Spinal cord (tissue), 10 donors: ENCODE results near the gene CORO1C. TPM values are rescaled to one million over a fixed set of nuclear protein-coding genes. Genes with fewer than 3 reads are reported as not detected.

ENCODE experiments used
- DNase-seq, 6 donors: peaks; one replicate each; pipeline versions ENCODE4 v3.0.0 to v3.0.0-alpha.2; 2013 to 2015; ENCODE audit warnings: low spot score in 6 of 6, low read depth in 4 of 6
- H3K27ac ChIP-seq: one replicate; pipeline ENCODE4 v1.5.1; 2013; ENCODE audit warnings: low read depth, low read length, control low read depth
- H3K27me3 ChIP-seq: one replicate; pipeline ENCODE4 v1.6.1; 2013; ENCODE audit warnings: low read length; ENCODE audit not compliant: control insufficient read depth, insufficient read depth
- H3K36me3 ChIP-seq: one replicate; pipeline ENCODE4 v1.6.1; 2013; ENCODE audit warnings: low read length; ENCODE audit not compliant: control insufficient read depth, insufficient read depth
- H3K4me1 ChIP-seq: one replicate; pipeline ENCODE4 v1.6.1; 2013; ENCODE audit warnings: low read length; ENCODE audit not compliant: control insufficient read depth, insufficient read depth
- H3K4me3 ChIP-seq: one replicate; pipeline ENCODE4 v1.5.1; 2013; ENCODE audit warnings: low read depth, low read length, control low read depth
- H3K9me3 ChIP-seq: one replicate; pipeline ENCODE4 v1.6.1; 2013; ENCODE audit warnings: low read length; ENCODE audit not compliant: control insufficient read depth, insufficient read depth
- whole genome bisulfite sequencing: methylation state at CpG from one replicate; pipeline ENCODE4 v1.1.5; 2013; ENCODE audit warnings: missing lambda C conversion rate; ENCODE audit not compliant: insufficient coverage; 5-methylcytosine and 5-hydroxymethylcytosine counted together
- polyA plus RNA-seq, 2 donors: library from polyadenylated mRNA; unstranded; fragments of 120-200 nt; gene quantifications; one replicate each; pipeline ENCODE4 v1.2.1, GENCODE V29; 2013; ENCODE audit not compliant: insufficient read length in 2 of 2
- total RNA-seq, 2 donors: library from RNA; depleted of rRNA in 1 of 2; stranded (reverse); fragments of 120-200 nt in 1 of 2; fragments of >200 nt in 1 of 2; gene quantifications; one replicate each; pipeline versions ENCODE4 v1.2.3 to v1.2.4, GENCODE V29; 2013 to 2014
- donor health status: healthy.

CORO1C gene
- total and polyA plus RNA-seq, 4 donors: 66.1 to 133 (median 89.6) TPM

DNA sequence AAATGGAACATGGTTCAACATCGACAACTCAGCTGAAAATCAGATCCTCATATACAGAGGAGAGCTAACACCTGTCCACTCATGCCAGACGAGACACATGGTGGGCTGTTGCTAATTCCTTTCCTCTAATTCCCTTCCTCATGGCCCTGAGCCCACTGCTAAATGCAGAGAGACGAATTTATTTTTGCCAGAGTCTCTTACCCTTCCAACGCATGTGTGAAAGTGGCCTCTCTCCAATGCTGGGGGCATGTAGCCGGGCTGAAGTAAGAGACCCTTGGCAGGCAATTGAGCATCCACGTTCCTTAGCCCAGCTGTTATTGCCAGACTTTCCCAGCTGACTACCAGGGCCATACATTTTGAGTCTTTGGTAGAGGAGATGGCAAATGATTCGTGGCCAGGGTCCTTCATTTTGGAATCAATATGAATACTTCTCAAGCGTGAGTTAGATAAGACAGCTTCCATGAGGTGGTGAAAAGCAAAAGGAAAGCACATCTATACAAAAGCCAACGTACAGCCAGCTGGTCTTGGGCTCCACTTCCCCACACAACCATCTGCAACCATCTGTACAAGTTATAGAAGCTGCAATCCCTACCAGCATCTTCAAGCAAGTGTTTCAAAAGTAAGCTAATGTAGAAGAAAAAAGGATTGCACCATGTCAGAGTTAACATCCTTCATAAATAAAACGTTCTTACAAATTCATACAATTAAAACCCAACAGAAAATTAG lies 28.6 kb downstream of the CORO1C start:
- H3K4me3 ChIP-seq: no peak overlapping the region
- peaks cover 13% of the 10 kb centered on the region for H3K4me1 ChIP-seq
- H3K9me3 ChIP-seq: no peaks in the 10 kb centered on the region
- 51% methylated on average over 3 of the region's 10 CpGs for WGBS
- H3K27me3 ChIP-seq: no peaks in the 10 kb centered on the region
- DNase-seq: peak in 2 of 6 donors; percentile 63 to 91
- peak overlapping the region; percentile 79 for H3K27ac ChIP-seq
- H3K36me3 ChIP-seq: peaks cover 6% of the 10 kb centered on the region

DNA sequence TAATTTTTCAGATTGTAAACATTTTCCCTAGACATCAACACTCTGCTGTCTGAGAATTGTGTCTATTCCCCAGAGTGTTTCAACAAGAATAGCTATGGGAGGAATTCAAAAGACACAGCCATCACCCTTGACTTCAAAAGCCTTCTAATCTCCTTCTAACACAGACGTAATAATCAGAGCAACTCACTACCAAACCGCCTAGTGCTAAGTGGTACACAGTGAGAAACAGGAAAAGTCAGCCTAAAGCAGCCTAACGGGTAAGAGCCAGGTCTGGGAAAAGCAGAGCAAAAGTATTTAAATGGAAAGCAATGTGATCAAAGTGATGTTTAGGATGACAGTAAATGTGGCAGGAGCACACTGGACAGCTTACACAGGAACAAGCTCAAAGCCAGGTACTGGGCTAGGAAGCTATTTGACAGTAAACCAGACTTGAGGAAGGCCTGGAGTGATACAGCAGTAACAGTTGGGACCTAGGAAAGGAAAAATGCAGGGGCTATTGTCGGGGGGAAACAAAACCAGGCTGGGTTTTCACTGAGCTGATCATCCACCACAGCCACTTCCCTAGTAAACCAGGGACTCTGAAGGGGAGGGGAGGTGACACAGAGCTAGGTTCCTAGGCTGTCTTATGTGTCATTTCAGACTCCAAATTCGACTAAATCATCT lies 29.4 kb downstream of the CORO1C start:
- Histone ChIP-seq H3K27me3 (no peaks in the 10 kb centered on the region), H3K27ac (peak overlapping the region; percentile 79), H3K9me3 (no peaks in the 10 kb centered on the region), H3K4me1 (peaks cover 13% of the 10 kb centered on the region), H3K4me3 (no peak overlapping the region), H3K36me3 (peaks cover 6% of the 10 kb centered on the region)
- 25% methylated on average over 1 of the region's 5 CpGs for WGBS
- DNase-seq: peak in 1 of 6 donors; percentile 44

DNA sequence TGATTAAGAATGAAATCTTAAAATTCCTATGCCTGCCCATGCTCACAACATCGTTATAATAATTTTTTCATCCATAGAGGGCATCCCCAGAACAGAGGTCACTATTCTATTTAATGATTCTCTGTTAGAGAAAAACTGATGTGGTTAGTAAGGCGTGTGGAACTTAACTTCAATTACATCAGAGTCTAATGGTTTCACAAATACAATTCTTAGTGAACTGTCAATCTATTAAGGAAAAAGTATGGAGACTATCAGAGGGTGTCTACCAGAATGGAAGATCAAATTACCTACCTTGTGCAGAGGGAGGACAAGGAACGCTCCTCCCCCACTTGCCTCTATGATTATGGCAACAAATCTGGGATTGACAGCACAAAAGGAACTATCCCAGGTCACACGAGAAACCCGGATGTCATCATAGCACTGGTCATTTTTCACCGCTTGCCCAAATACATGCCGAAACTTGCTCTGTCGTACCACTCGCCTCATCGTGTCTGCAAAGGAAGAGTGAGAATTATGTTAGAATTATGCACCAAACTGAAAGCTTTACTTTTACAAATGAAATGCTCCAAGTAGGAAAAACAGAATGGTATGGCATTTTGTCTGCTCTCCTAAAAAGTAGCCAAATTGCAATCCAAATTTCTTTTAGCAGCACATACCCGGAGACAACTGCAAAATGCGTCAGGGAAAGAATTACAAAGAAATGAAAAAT lies 30.3 kb downstream of the CORO1C start:
- Histone ChIP-seq H3K36me3 (peaks cover 6% of the 10 kb centered on the region), H3K9me3 (no peaks in the 10 kb centered on the region), H3K4me1 (peaks cover 13% of the 10 kb centered on the region), H3K27me3 (no peaks in the 10 kb centered on the region), H3K27ac (peak overlapping the region; percentile 79), H3K4me3 (no peak overlapping the region)
- peak in 1 of 6 donors; percentile 54 for DNase-seq
- 50% methylated on average over 4 of the region's 12 CpGs for WGBS

DNA sequence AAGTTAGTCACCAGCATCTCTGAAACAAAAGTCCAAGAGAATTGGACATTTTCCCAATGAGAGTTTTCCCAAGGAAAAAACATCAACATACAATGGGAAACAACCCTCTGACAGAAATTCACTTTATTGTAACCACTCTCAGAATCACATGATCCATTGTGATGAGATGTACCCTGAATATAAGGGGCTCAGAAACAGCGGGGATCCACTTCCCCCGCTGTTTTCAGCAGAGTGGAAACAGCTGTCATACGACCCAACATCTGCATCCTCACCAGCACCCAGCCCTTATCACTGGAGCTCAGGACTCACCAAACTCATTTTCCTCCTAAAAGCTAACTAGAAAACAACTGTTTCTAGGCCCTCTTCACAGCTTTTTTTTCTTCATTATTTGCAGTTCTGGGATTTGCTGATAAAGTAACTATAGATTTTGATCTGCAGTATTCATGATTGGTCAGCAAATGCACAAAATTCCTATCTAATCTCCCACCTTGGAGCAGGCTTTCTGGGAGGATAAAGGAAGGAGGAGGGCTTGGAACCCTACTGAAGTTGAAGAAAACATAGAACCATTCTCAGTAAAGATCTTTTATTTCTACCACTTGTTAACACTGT lies 31.3 kb downstream of the CORO1C start:
- WGBS: 43% methylated on average over 2 of the region's 3 CpGs
- no peaks in the 10 kb centered on the region for H3K9me3 ChIP-seq
- H3K4me3 ChIP-seq: no peak overlapping the region
- peak overlapping the region; percentile 35 for H3K27ac ChIP-seq
- peak in 1 of 6 donors; percentile 59 for DNase-seq
- peaks cover 13% of the 10 kb centered on the region for H3K4me1 ChIP-seq
- H3K27me3 ChIP-seq: no peaks in the 10 kb centered on the region
- peaks cover 6% of the 10 kb centered on the region for H3K36me3 ChIP-seq

DNA sequence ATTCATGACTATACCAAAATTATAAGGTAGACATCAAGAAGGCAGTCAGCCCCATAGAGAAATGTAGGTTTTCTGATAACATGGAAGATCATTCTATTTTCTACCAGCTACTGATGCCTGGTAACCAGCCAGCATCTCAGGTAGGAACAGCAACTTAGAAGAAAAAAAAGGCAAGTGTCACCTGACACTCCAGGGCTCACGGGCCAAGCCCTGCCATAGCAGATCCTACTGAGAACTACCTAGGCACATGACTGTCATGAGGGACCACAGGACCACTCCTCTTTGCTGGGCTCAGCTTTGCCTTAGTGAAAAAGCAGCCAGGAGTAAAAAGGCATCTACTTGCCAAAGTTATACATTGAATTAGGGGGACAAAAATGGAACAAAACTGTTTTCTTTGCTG lies 33.4 kb downstream of the CORO1C start:
- no peak for DNase-seq
- H3K36me3 ChIP-seq: peaks cover 6% of the 10 kb centered on the region
- no peak overlapping the region for H3K27ac ChIP-seq
- 100% methylated on average over 1 of the region's 1 CpG for WGBS
- H3K9me3 ChIP-seq: no peaks in the 10 kb centered on the region
- H3K4me3 ChIP-seq: no peak overlapping the region
- H3K4me1 ChIP-seq: peaks cover 16% of the 10 kb centered on the region
- no peaks in the 10 kb centered on the region for H3K27me3 ChIP-seq

DNA sequence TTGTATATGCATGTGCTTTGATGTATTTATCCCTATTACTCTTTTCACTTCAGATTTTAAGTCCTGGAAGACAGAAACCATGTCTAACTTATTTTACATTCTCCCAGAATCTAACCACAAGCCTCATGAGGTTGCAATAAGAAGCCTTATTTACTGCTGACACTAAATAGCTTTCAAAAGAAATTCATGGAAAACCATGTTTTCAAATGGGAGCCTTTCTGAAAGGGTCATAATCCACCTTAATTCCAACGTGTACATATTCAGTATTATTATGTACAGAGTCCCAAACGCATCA lies 34.4 kb downstream of the CORO1C start:
- DNase-seq: no peak
- Histone ChIP-seq H3K27me3 (no peaks in the 10 kb centered on the region), H3K36me3 (peaks cover 6% of the 10 kb centered on the region), H3K4me3 (no peak overlapping the region), H3K27ac (no peak overlapping the region), H3K4me1 (peaks cover 18% of the 10 kb centered on the region), H3K9me3 (no peaks in the 10 kb centered on the region)
- WGBS: 100% methylated on average over 1 of the region's 2 CpGs

DNA sequence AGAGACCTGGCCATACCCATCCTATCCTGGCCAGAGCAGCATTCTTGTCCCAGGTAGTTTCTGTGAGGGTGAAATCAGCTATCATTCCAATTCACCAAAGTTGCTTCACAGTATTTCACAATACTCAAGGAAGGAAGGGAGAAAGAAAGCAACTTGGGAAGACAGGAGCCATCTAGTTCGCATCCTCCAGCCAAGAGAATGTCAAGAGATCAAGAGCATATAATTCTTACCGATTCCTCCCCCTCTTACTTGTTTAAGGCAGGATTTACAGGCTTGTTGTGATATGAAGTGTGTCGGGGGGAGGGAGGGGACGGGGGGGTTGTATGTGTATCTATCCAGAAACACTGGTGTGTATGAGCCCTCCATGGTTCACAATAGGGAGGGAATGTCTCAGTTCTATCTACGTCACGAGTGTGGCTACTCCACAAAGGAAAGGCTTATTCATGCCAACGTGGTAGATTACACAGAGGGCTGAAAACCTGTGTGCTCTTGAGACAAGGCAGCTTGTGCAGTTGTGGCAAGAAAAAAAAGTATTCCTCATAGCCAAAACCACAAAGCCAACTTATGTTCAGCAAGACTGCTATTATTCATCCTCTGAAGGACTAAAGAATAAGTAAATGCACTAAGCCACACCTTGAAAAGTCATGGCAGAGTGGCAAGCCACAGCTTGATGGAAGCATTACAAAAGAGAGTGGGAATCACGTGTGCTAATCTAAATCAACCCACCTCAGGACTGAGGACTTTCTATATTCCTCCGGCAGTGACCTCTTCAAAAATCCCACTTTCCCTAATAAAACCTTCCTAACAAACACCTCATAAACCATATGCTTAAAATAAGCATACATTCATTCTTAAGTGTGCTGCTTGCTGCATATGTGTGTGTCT lies 35.0 kb downstream of the CORO1C start:
- no peaks in the 10 kb centered on the region for H3K27me3 ChIP-seq
- H3K9me3 ChIP-seq: no peaks in the 10 kb centered on the region
- H3K4me3 ChIP-seq: no peak overlapping the region
- H3K36me3 ChIP-seq: peaks cover 6% of the 10 kb centered on the region
- DNase-seq: peak in 1 of 6 donors; percentile 32
- WGBS: 52% methylated on average over 3 of the region's 9 CpGs
- H3K27ac ChIP-seq: no peak overlapping the region
- peaks cover 22% of the 10 kb centered on the region for H3K4me1 ChIP-seq

DNA sequence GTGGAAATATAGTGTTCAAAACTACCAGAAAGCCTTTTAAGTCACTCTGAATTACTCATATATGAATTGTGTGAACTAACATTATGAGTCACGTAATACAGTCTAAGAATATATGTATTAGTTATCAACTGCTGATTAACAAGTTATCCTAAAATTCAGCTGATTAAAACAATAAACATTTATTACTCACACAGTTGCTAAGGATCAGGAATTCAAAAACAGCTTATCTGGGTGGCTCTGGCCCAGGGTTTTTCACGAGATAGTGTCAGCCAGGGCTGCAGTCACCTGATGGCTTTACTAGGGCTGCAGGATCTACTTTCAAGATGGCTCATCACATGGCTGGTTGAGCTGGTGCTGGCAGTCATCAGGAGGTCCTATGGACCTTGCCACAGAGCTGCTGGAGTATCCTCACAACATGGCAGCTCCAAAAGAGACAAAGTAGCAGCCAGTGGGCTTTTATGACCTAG lies 36.5 kb downstream of the CORO1C start:
- no peaks in the 10 kb centered on the region for H3K27me3 ChIP-seq
- H3K36me3 ChIP-seq: peaks cover 4% of the 10 kb centered on the region
- H3K9me3 ChIP-seq: no peaks in the 10 kb centered on the region
- no peak overlapping the region for H3K27ac ChIP-seq
- no peak for DNase-seq
- H3K4me3 ChIP-seq: no peak overlapping the region
- 87% methylated on average over 1 of the region's 2 CpGs for WGBS
- peaks cover 31% of the 10 kb centered on the region for H3K4me1 ChIP-seq

DNA sequence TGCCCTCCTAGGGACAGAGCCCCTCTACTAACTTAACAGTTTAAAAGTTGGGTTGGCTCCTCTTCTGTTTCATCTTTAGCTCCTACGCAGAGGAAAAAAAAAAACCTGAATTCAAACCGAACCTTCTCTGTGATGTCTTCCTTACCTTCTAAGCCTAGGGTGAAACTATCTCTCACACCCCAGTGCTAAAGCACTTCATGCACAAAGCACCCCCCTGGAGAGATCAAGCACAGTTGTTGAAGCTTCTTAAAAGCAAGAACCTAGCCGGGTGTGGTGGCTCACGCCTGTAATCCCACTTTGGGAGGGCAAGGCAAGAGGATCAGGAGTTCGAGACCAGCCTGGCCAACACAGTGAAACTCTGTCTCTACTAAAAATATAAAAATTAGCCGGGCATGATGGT lies 37.6 kb downstream of the CORO1C start:
- no peak for DNase-seq
- Histone ChIP-seq H3K4me1 (peaks cover 35% of the 10 kb centered on the region), H3K4me3 (no peak overlapping the region), H3K36me3 (peaks cover 4% of the 10 kb centered on the region), H3K9me3 (no peaks in the 10 kb centered on the region), H3K27ac (peak overlapping the region; percentile 99), H3K27me3 (no peaks in the 10 kb centered on the region)
- 86% methylated on average over 4 of the region's 6 CpGs for WGBS
